Activated CD4-positive, alpha-beta T cell treated with anti-CD3 and anti-CD28 coated beads, Interleukin-2, amount 10 ng/mL, durations not matched to agents 7 days and 5 days (primary cell): ENCODE data around the gene MAP4. TPM values are rescaled to one million over a fixed set of nuclear protein-coding genes. Genes with fewer than 3 reads are reported as not detected.
"Not testable (repeated sequence)": the region's sequence is repeated elsewhere in the genome, so short reads cannot be mapped to it uniquely, and the experiment has no call there.

ENCODE experiments used
- CTCF ChIA-PET: fragments of 350-600 bp; sonication (Branson Sonifier 250); formaldehyde crosslinking; loops from one replicate; lab custom pipeline; 2021; ENCODE audit warnings: antibody characterized with exemption; lab: Charles Lee
- POLR2A ChIA-PET: fragments of 350-600 bp; sonication (Branson Sonifier 250); formaldehyde crosslinking; loops from one replicate; lab custom pipeline; 2021; ENCODE audit warnings: antibody characterized with exemption; lab: Charles Lee
- DNase-seq: peaks from one replicate; pipeline ENCODE4 v3.0.0-alpha.2; 2020
- H3K27ac Mint-ChIP-seq: one replicate; pipeline ENCODE4 v1.8.0; 2021; ENCODE audit warnings: mild to moderate bottlenecking, moderate library complexity, mixed read lengths
- H3K27me3 Mint-ChIP-seq: one replicate; pipeline ENCODE4 v1.8.0; 2021; ENCODE audit warnings: mixed read lengths
- H3K36me3 Mint-ChIP-seq: one replicate; pipeline ENCODE4 v1.8.0; 2021; ENCODE audit warnings: low read depth, mixed read lengths
- H3K4me1 Mint-ChIP-seq: one replicate; pipeline ENCODE4 v1.8.0; 2021; ENCODE audit warnings: mixed read lengths
- H3K4me3 Mint-ChIP-seq: one replicate; pipeline ENCODE4 v1.8.0; 2021; ENCODE audit warnings: mild to moderate bottlenecking, moderate library complexity, mixed read lengths
- H3K9me3 Mint-ChIP-seq: one replicate; pipeline ENCODE4 v1.8.0; 2021; ENCODE audit warnings: mixed read lengths
- total RNA-seq, 2 experiments: library from RNA; stranded (reverse); gene quantifications; one replicate each; pipeline ENCODE4 v1.2.3, GENCODE V29; 2021

MAP4 gene
- total RNA-seq, result 100 to 1,000 TPM; 106 to 110 TPM

- Mint-ChIP-seq H3K9me3 (no peaks in the 10 kb centered on the region), H3K27ac (peak within 1 kb of the TSS; percentile 50), H3K4me1 (peaks cover 35% of the 10 kb centered on the region), H3K36me3 (peaks cover 2% of the 10 kb centered on the region), H3K27me3 (no peaks in the 10 kb centered on the region), H3K4me3 (no peak within 1 kb of the TSS)
- DNase-seq, result no peak
- ChIA-PET CTCF (interaction anchor here (1.2 kb wide), 1 partner anchor 18 kb away, joined by 3 read pairs; no protein-coding TSS in a partner anchor), POLR2A (no interaction called here)
Measured at GRCh38 chr3:48016301-48016973, at the start of gene MAP4. Gene MAP4, minus strand, starts transcription at chr3:48016416. Its CDS starts 17,556 bp downstream, at chr3:47998860.

DNA sequence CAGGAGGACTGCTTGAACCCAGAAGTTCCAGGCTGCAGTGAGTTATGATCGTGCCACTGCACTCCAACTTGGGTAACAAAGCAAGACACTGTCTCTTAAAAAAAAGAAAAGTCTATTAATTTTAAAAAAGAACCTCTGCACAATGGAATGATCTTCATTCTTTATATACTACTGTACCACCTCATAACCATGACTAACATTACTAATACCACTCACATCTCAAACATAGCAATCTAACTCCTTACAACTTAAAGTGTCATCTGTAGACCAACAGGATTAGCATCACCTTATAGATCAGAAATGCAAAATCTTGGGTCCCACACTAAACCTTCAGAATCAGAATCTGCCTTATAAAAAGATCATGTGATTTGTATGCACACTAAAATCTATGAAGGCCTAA lies 48.8 kb upstream of the MAP4 start:
- CTCF ChIA-PET, result no interaction called here
- H3K36me3 Mint-ChIP-seq, result peaks cover 10% of the 10 kb centered on the region
- no peak overlapping the region for H3K27ac Mint-ChIP-seq
- H3K4me3 Mint-ChIP-seq, result no peak overlapping the region
- H3K9me3 Mint-ChIP-seq, result peaks cover 4% of the 10 kb centered on the region
- H3K4me1 Mint-ChIP-seq, result peaks cover 25% of the 10 kb centered on the region
- DNase-seq, result no peak
- POLR2A ChIA-PET, result no interaction called here
- H3K27me3 Mint-ChIP-seq, result no peaks in the 10 kb centered on the region

DNA sequence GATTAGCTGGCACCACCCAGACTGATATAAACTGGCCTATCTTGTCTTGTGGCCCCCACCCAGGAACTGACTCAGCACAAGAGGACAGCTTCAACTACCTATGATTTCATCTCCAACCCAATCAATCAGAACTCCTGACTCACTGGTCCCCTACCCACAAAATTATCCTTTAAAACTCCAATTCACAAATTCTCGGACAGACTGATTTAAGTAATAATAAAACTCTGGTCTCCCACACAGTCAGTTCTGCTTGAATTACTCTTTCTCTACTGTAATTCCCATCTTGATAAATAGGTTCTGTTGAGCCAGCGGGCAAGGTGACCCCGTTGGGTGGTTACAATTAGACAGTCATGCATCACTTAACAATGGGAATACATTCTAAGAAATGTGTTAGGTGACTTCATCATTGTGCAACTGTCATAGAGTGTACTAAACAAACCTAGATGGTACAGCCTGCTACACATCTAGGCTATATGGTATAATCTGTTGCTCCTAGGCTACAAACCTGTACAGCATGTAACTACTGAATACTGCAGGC lies 48.1 kb upstream of the MAP4 start:
- ChIA-PET CTCF (interaction anchor here (0.6 kb wide), 1 partner anchor 170 kb away, joined by 3 read pairs; no protein-coding TSS in a partner anchor), POLR2A (no interaction called here)
- no peak overlapping the region for H3K27ac Mint-ChIP-seq
- H3K9me3 Mint-ChIP-seq, result peaks cover 6% of the 10 kb centered on the region
- DNase-seq, result no peak
- H3K4me1 Mint-ChIP-seq, result peaks cover 29% of the 10 kb centered on the region
- H3K36me3 Mint-ChIP-seq, result peaks cover 12% of the 10 kb centered on the region
- H3K27me3 Mint-ChIP-seq, result no peaks in the 10 kb centered on the region
- no peak overlapping the region for H3K4me3 Mint-ChIP-seq

GRCh38 chr3:48061586-48061985 lies 45.4 kb upstream of the MAP4 start:
- H3K27me3 Mint-ChIP-seq, POLR2A ChIA-PET, CTCF ChIA-PET, H3K27ac Mint-ChIP-seq, H3K4me3 Mint-ChIP-seq, DNase-seq, H3K9me3 Mint-ChIP-seq: not testable (repeated sequence)
- Mint-ChIP-seq H3K36me3 (peaks cover 16% of the 10 kb centered on the region), H3K4me1 (peaks cover 37% of the 10 kb centered on the region)

GRCh38 chr3:48058091-48058490 lies 41.9 kb upstream of the MAP4 start:
- no peak overlapping the region for H3K4me3 Mint-ChIP-seq
- peaks cover 18% of the 10 kb centered on the region for H3K4me1 Mint-ChIP-seq
- H3K27me3 Mint-ChIP-seq, result no peaks in the 10 kb centered on the region
- H3K9me3 Mint-ChIP-seq, result peaks cover 6% of the 10 kb centered on the region
- ChIA-PET POLR2A (no interaction called here), CTCF (no interaction called here)
- DNase-seq, result no peak
- H3K27ac Mint-ChIP-seq, result peak overlapping the region; percentile 31
- peaks cover 17% of the 10 kb centered on the region for H3K36me3 Mint-ChIP-seq

- H3K36me3 Mint-ChIP-seq, result peaks cover 16% of the 10 kb centered on the region
- POLR2A ChIA-PET, result no interaction called here
- DNase-seq, result no peak
- no peaks in the 10 kb centered on the region for H3K27me3 Mint-ChIP-seq
- no peak overlapping the region for H3K27ac Mint-ChIP-seq
- CTCF ChIA-PET, result no interaction called here
- no peak overlapping the region for H3K4me3 Mint-ChIP-seq
- peaks cover 22% of the 10 kb centered on the region for H3K4me1 Mint-ChIP-seq
- peaks cover 6% of the 10 kb centered on the region for H3K9me3 Mint-ChIP-seq
Measured at GRCh38 chr3:48057521-48057920, 41.3 kb upstream of the MAP4 start.

GRCh38 chr3:48047841-48048464 lies 31.7 kb upstream of the MAP4 start:
- ChIA-PET CTCF (interaction anchor here (0.5 kb wide), 1 partner anchor 10 kb away, joined by 3 read pairs; no protein-coding TSS in a partner anchor), POLR2A (no interaction called here)
- Mint-ChIP-seq H3K4me3 (no peak overlapping the region), H3K9me3 (no peaks in the 10 kb centered on the region), H3K27me3 (no peaks in the 10 kb centered on the region), H3K36me3 (peaks cover 18% of the 10 kb centered on the region), H3K4me1 (peaks cover 15% of the 10 kb centered on the region), H3K27ac (no peak overlapping the region)
- DNase-seq, result no peak

- CTCF ChIA-PET, result no interaction called here
- Mint-ChIP-seq H3K4me3 (no peak overlapping the region), H3K27me3 (no peaks in the 10 kb centered on the region), H3K9me3 (no peaks in the 10 kb centered on the region), H3K27ac (peak overlapping the region; percentile 9), H3K4me1 (peaks cover 18% of the 10 kb centered on the region), H3K36me3 (peaks cover 2% of the 10 kb centered on the region)
- POLR2A ChIA-PET, result interaction anchor here (0.6 kb wide), 1 partner anchor 63 kb away, joined by 3 read pairs; no protein-coding TSS in a partner anchor
- DNase-seq, result no peak
Measured at GRCh38 chr3:48042071-48042760, 26.0 kb upstream of the MAP4 start.

DNA sequence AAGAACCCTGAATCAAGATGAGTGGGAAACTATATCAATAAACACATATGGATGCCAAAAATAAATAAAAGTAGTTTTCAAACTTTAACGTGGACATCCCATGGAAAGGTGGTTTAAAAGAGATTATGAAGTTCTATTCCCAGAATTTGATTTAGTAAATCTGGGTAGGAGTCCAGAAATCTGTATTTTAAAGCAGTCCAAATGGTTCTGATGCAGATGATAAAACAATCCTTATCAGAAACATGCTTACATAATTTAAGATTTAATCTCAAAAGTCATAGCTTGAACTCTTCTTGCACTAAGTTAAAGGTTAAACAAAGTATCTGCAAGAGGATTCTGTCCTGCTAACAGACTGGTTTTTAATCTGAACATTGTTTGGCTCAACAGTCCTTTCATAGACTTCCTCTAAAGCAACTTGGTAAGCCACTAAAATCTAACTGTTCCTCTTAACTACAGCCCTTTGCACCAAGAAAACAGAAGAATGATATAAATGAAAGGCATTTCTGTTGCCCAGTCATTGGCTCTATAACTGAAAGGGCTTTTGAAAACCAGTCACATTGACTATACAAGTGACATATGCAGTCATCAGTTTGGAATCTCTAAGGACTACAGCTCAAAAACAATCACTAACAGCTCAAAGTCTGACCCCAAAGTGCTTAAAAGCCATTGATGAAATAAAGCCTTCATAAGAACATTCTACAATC lies 23.4 kb upstream of the MAP4 start:
- ChIA-PET CTCF (interaction anchor here (0.6 kb wide), 1 partner anchor 109 kb away, joined by 4 read pairs; no protein-coding TSS in a partner anchor), POLR2A (no interaction called here)
- H3K9me3 Mint-ChIP-seq, result no peaks in the 10 kb centered on the region
- DNase-seq, result no peak
- H3K27ac Mint-ChIP-seq, result no peak overlapping the region
- H3K36me3 Mint-ChIP-seq, result peaks cover 2% of the 10 kb centered on the region
- no peaks in the 10 kb centered on the region for H3K27me3 Mint-ChIP-seq
- H3K4me3 Mint-ChIP-seq, result no peak overlapping the region
- peaks cover 22% of the 10 kb centered on the region for H3K4me1 Mint-ChIP-seq

GRCh38 chr3:48038971-48039481 lies 22.8 kb upstream of the MAP4 start:
- DNase-seq, result no peak
- Mint-ChIP-seq H3K4me3 (no peak overlapping the region), H3K27ac (no peak overlapping the region), H3K9me3 (no peaks in the 10 kb centered on the region), H3K27me3 (no peaks in the 10 kb centered on the region), H3K4me1 (peaks cover 27% of the 10 kb centered on the region), H3K36me3 (peaks cover 2% of the 10 kb centered on the region)
- ChIA-PET CTCF (no interaction called here), POLR2A (no interaction called here)

DNA sequence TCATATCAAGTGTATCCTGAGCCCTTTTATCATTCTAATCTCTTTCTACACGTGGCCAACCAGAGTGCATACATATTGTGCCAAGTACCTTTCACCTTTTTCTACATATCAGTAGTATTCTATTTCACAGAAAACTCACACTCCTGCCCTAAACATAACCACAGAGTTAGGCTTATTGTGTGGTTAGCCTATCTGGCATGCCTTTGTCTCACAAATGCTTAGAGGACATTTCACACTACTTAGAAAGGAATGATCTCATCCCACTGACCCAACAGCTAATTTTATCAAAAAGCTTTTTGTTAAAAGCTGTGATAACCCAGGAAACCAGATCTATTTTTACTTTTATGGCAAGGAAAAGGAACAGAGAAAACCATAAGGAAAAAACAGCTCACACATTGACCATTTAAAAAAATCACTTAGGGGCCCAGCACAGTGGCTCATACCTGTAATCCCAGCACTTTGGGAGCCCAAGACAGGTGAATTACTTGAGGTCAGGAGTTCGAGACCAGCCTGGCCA lies 17.8 kb upstream of the MAP4 start:
- CTCF ChIA-PET, result no interaction called here
- H3K36me3 Mint-ChIP-seq, result peaks cover 2% of the 10 kb centered on the region
- peaks cover 16% of the 10 kb centered on the region for H3K4me1 Mint-ChIP-seq
- H3K27me3 Mint-ChIP-seq, result no peaks in the 10 kb centered on the region
- H3K9me3 Mint-ChIP-seq, result no peaks in the 10 kb centered on the region
- DNase-seq, result no peak
- H3K4me3 Mint-ChIP-seq, result no peak overlapping the region
- POLR2A ChIA-PET, result interaction anchor here (0.6 kb wide), 1 partner anchor 1935 kb away, joined by 4 read pairs; no protein-coding TSS in a partner anchor
- H3K27ac Mint-ChIP-seq, result peak overlapping the region; percentile 4

GRCh38 chr3:48030188-48030587 lies 14.0 kb upstream of the MAP4 start:
- DNase-seq, result no peak
- H3K36me3 Mint-ChIP-seq, result no peaks in the 10 kb centered on the region
- H3K9me3 Mint-ChIP-seq, result no peaks in the 10 kb centered on the region
- CTCF ChIA-PET, result no interaction called here
- H3K4me1 Mint-ChIP-seq, result peaks cover 17% of the 10 kb centered on the region
- H3K27me3 Mint-ChIP-seq, result no peaks in the 10 kb centered on the region
- H3K4me3 Mint-ChIP-seq, result no peak overlapping the region
- POLR2A ChIA-PET, result no interaction called here
- H3K27ac Mint-ChIP-seq, result no peak overlapping the region
